Endothelial cell (in vitro differentiated cells): ENCODE measurements around the gene TMEM256. TPM values are rescaled to one million over a fixed set of nuclear protein-coding genes. Genes with fewer than 3 reads are reported as not detected.

Source experiments
- DNase-seq: peaks from one replicate; pipeline ENCODE4 v3.0.0; 2021; ENCODE audit warnings: low spot score
- H3K27ac Mint-ChIP-seq: one replicate; pipeline ENCODE4 v1.8.0; 2021; ENCODE audit warnings: mixed read lengths, inconsistent platforms; ENCODE audit not compliant: unreplicated experiment
- H3K27me3 Mint-ChIP-seq: one replicate; pipeline ENCODE4 v1.8.0; 2021; ENCODE audit warnings: mild to moderate bottlenecking, moderate library complexity, mixed read lengths, inconsistent platforms; ENCODE audit not compliant: unreplicated experiment
- H3K36me3 Mint-ChIP-seq: one replicate; pipeline ENCODE4 v1.8.0; 2021; ENCODE audit warnings: mild to moderate bottlenecking, low read depth, mixed read lengths, inconsistent platforms; ENCODE audit not compliant: unreplicated experiment
- H3K4me1 Mint-ChIP-seq: one replicate; pipeline ENCODE4 v1.8.0; 2021; ENCODE audit warnings: mild to moderate bottlenecking, mixed read lengths, inconsistent platforms; ENCODE audit not compliant: unreplicated experiment
- H3K4me3 Mint-ChIP-seq: one replicate; pipeline ENCODE4 v1.8.0; 2021; ENCODE audit warnings: mild to moderate bottlenecking, mixed read lengths, inconsistent platforms; ENCODE audit not compliant: unreplicated experiment
- H3K9me3 Mint-ChIP-seq: one replicate; pipeline ENCODE4 v1.8.0; 2021; ENCODE audit warnings: mixed read lengths, inconsistent platforms; ENCODE audit not compliant: unreplicated experiment
- total RNA-seq: library from RNA; stranded (reverse); fragmentation: NEBNext Ultra II Directional; extraction: Animal tissue kit (Norgen Biotek cat#: 25700); gene quantifications from one replicate; pipeline ENCODE4 v1.2.1, GENCODE V29; 2021; ENCODE audit not compliant: unreplicated experiment
- TF ChIP-seq, protein P1 (sequence below): fragments of 200-600 bp; sonication (generic); IDR thresholded peaks from one replicate; pipeline ENCODE4 v1.5.0; 2021; ENCODE audit warnings: antibody characterized with exemption; ENCODE audit not compliant: unreplicated experiment

The TMEM256 gene
- total RNA-seq, 1 donor from 2014 or later = 94.7 TPM

DNA sequence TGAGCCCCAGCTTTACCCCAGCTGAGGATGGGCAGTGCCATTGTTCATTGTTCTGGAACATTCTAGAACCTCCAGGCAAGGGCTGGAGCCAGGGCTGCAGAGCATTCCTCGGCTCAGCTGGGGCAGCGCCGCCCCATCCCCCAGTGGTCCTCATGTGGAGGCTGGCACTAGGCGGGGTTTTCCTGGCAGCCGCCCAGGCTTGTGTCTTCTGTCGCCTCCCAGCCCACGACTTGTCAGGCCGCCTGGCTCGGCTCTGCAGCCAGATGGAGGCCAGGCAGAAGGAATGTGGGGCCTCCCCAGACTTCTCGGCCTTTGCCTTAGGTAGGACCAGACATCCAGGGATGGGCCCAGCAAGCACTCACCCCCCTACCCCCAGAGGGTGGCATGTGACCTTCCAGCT is 48.8 kb downstream of the TMEM256 start, which contains the start of gene TMEM95:
TMEM95 (plus strand) TSS at position 104 of the 400 bp plus-strand sequence; CDS start at position 153, 49 bp downstream.
- TF ChIP-seq, protein P1, sequence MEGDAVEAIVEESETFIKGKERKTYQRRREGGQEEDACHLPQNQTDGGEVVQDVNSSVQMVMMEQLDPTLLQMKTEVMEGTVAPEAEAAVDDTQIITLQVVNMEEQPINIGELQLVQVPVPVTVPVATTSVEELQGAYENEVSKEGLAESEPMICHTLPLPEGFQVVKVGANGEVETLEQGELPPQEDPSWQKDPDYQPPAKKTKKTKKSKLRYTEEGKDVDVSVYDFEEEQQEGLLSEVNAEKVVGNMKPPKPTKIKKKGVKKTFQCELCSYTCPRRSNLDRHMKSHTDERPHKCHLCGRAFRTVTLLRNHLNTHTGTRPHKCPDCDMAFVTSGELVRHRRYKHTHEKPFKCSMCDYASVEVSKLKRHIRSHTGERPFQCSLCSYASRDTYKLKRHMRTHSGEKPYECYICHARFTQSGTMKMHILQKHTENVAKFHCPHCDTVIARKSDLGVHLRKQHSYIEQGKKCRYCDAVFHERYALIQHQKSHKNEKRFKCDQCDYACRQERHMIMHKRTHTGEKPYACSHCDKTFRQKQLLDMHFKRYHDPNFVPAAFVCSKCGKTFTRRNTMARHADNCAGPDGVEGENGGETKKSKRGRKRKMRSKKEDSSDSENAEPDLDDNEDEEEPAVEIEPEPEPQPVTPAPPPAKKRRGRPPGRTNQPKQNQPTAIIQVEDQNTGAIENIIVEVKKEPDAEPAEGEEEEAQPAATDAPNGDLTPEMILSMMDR = no peak
- Mint-ChIP-seq H3K27ac (no peak within 1 kb of the TSS), H3K36me3 (no peaks in the 10 kb centered on the region), H3K4me1 (peaks cover 15% of the 10 kb centered on the region), H3K9me3 (no peaks in the 10 kb centered on the region), H3K4me3 (peak within 1 kb of the TSS; percentile 73), H3K27me3 (peaks cover 10% of the 10 kb centered on the region)
- DNase-seq = no peak

DNA sequence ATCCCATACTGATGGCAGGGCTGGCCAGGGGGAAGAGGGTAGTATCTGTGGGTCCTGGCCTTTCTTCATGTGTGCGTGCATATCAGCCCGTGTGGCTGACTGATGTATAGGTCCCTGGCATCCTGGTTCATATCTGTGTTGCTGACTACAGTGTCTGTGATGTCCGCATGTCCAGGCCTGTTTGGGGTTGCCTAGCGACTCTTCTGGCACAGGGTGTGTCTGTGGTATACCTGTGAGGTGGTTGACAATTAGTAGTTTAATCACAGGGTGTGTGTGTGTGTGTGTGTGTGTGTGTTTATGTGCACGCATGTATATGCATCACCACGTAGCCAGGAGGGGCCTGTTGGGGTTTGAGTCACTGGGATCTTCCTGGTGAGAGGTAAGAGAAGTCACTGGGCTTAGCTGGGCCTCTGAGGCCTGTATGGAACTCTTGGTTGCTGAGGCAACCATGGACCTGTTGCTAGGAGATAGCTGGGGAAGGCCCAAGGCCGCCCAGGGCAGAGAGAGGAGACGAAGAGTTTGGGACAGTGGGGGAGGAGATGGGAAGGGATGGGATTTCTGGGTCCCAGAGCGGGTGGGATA is 49.5 kb downstream of the TMEM256 start:
- Mint-ChIP-seq H3K36me3 (no peaks in the 10 kb centered on the region), H3K4me1 (peaks cover 16% of the 10 kb centered on the region), H3K27me3 (peaks cover 16% of the 10 kb centered on the region), H3K9me3 (no peaks in the 10 kb centered on the region), H3K27ac (no peak overlapping the region), H3K4me3 (peak overlapping the region; percentile 73)
- no peak for DNase-seq
- TF ChIP-seq, protein P1 = no peak

Other genes with a start within 250 kb of the TMEM256 start
- 23.9 TPM for gene ASGR1, start 224.7 kb downstream of the TMEM256 start, total RNA-seq
- 44.3 TPM for gene DLG4, start 184.3 kb downstream of the TMEM256 start, total RNA-seq
- 281 TPM for gene ACADVL, start 184.2 kb downstream of the TMEM256 start, total RNA-seq
- 58.2 TPM for gene DVL2, start 169.6 kb downstream of the TMEM256 start, total RNA-seq
- 80.9 TPM for gene PHF23, start 164.6 kb downstream of the TMEM256 start, total RNA-seq
- 418 TPM for gene GABARAP, start 161.6 kb downstream of the TMEM256 start, total RNA-seq
- 148 TPM for gene CTDNEP1, start 152.4 kb downstream of the TMEM256 start, total RNA-seq
- 36.9 TPM for gene ELP5, start 151.9 kb downstream of the TMEM256 start, total RNA-seq
- gene CLDN7, start 141.6 kb downstream of the TMEM256 start, total RNA-seq = 65.7 TPM
- 2.2 TPM for gene SLC2A4, start 122.4 kb downstream of the TMEM256 start, total RNA-seq
- 14.6 TPM for gene YBX2, start 109.5 kb downstream of the TMEM256 start, total RNA-seq
- gene EIF5A, start 96.5 kb downstream of the TMEM256 start, total RNA-seq = 362 TPM
- gene GPS2, start 88.7 kb downstream of the TMEM256 start, total RNA-seq = 56.8 TPM
- gene NEURL4, start 74.8 kb downstream of the TMEM256 start, total RNA-seq = 55.7 TPM
- gene ACAP1, start 67.6 kb downstream of the TMEM256 start, total RNA-seq = 5.5 TPM
- 4.8 TPM for gene KCTD11, start 51.9 kb downstream of the TMEM256 start, total RNA-seq
- not detected for gene TMEM95, start 48.9 kb downstream of the TMEM256 start, total RNA-seq
- 1.7 TPM for gene TNK1, start 23.0 kb downstream of the TMEM256 start, total RNA-seq
- 74.2 TPM for gene PLSCR3, start 9.6 kb downstream of the TMEM256 start, total RNA-seq
- gene NLGN2, start 3.7 kb upstream of the TMEM256 start, total RNA-seq = 54.8 TPM
- 0.38 TPM for gene SPEM1, start 16.2 kb upstream of the TMEM256 start, total RNA-seq
- 0.15 TPM for gene SPEM2, start 21.5 kb upstream of the TMEM256 start, total RNA-seq
- gene SPEM3, start 24.8 kb upstream of the TMEM256 start, total RNA-seq = not detected
- gene TMEM102, start 31.3 kb upstream of the TMEM256 start, total RNA-seq = 6.1 TPM
- gene FGF11, start 35.4 kb upstream of the TMEM256 start, total RNA-seq = 19.7 TPM
- gene CHRNB1, start 41.0 kb upstream of the TMEM256 start, total RNA-seq = 11.8 TPM
- gene ZBTB4, start 75.5 kb upstream of the TMEM256 start, total RNA-seq = 21.5 TPM
- not detected for gene SLC35G6, start 77.3 kb upstream of the TMEM256 start, total RNA-seq
- gene POLR2A, start 80.3 kb upstream of the TMEM256 start, total RNA-seq = 198 TPM
- 16.3 TPM for gene TNFSF12, start 145.0 kb upstream of the TMEM256 start, total RNA-seq
- 5.6 TPM for gene TNFSF13, start 154.7 kb upstream of the TMEM256 start, total RNA-seq
- gene SENP3, start 157.8 kb upstream of the TMEM256 start, total RNA-seq = 57.8 TPM
- gene CD68, start 175.5 kb upstream of the TMEM256 start, total RNA-seq = 1.6 TPM
- 51.8 TPM for gene MPDU1, start 179.8 kb upstream of the TMEM256 start, total RNA-seq
- gene SOX15, start 186.0 kb upstream of the TMEM256 start, total RNA-seq = 1.3 TPM
- 37.9 TPM for gene FXR2, start 210.8 kb upstream of the TMEM256 start, total RNA-seq
- gene SAT2, start 223.7 kb upstream of the TMEM256 start, total RNA-seq = 100 TPM
- gene SHBG, start 226.0 kb upstream of the TMEM256 start, total RNA-seq = 0.95 TPM
- gene ATP1B2, start 246.8 kb upstream of the TMEM256 start, total RNA-seq = 10.4 TPM